B cell (primary cell): ENCODE measurements around the gene TPCN2. TPM values are rescaled to one million over a fixed set of nuclear protein-coding genes. Genes with fewer than 3 reads are reported as not detected.

Source experiments
- ATAC-seq: fragments of 200-7000 bp; cut with Tn5 transposase; one replicate; pipeline ENCODE4 v1.10.0; 2021; ENCODE audit warnings: low read depth, mild to moderate bottlenecking, moderate number of reproducible peaks, moderate library complexity
- CTCF ChIA-PET: fragments of 350-600 bp; sonication (Branson Sonifier 250); formaldehyde crosslinking; loops from one replicate; lab custom pipeline; 2021; ENCODE audit warnings: antibody characterized with exemption, inconsistent platforms; lab: Charles Lee
- POLR2A ChIA-PET: fragments of 350-600 bp; sonication (Branson Sonifier 250); formaldehyde crosslinking; loops from one replicate; lab custom pipeline; 2021; ENCODE audit warnings: antibody characterized with exemption; lab: Charles Lee
- DNase-seq: peaks from one replicate; pipeline ENCODE4 v3.0.0; 2013
- H2AFZ ChIP-seq: 2 replicates; pipeline ENCODE4 v1.6.1; 2012; ENCODE audit warnings: mild to moderate bottlenecking, low read depth, low read length; ENCODE audit not compliant: insufficient read depth, poor library complexity, severe bottlenecking
- H3K27ac ChIP-seq, 2 donors: 1 replicate in 1 of 2; 2 replicates in 1 of 2; pipeline ENCODE4 v1.5.1; 2012 to 2013; ENCODE audit warnings: low read length in 2 of 2, mild to moderate bottlenecking in 2 of 2, moderate library complexity in 1 of 2
- H3K27me3 ChIP-seq, 4 experiments: fragments of 200-600 bp in 1 of 4; sonication (generic) in 1 of 4; replicated peaks in 1 of 4; 1 replicate in 2 of 4; 2 replicates in 2 of 4; pipeline versions ENCODE4 v1.6.1 to v1.7.0; 2013 to 2016; ENCODE audit warnings: low read length in 3 of 4, mild to moderate bottlenecking in 2 of 4, mixed read lengths in 1 of 4, moderate library complexity in 1 of 4; ENCODE audit not compliant: insufficient read depth in 4 of 4, control insufficient read depth in 3 of 4; ENCODE audit errors: control extremely low read depth in 1 of 4
- H3K36me3 ChIP-seq, 2 experiments: replicated peaks in 1 of 2; 1 replicate in 1 of 2; 2 replicates in 1 of 2; pipeline versions ENCODE4 v1.6.1 to v1.7.1; 2013; ENCODE audit warnings: low read length in 1 of 2; ENCODE audit not compliant: insufficient read depth in 2 of 2, control insufficient read depth in 1 of 2; ENCODE audit errors: control extremely low read depth in 1 of 2, extremely low read depth in 1 of 2
- H3K4me1 ChIP-seq, 2 donors: fragments of 200-600 bp in 1 of 2; sonication (generic) in 1 of 2; 1 replicate in 1 of 2; 2 replicates in 1 of 2; pipeline versions ENCODE4 v1.5.1 to v1.6.1; 2013 to 2017; ENCODE audit warnings: low read length in 2 of 2; ENCODE audit not compliant: control insufficient read depth in 2 of 2, insufficient read depth in 2 of 2
- H3K4me2 ChIP-seq: replicated peaks from 2 replicates; pipeline ENCODE3; 2012; ENCODE audit warnings: mild to moderate bottlenecking, low read depth, low read length; ENCODE audit not compliant: poor library complexity, severe bottlenecking
- H3K4me3 ChIP-seq, 5 experiments: fragments of 200-600 bp in 1 of 5; sonication (generic) in 1 of 5; 1 replicate in 3 of 5; 2 replicates in 2 of 5; pipeline versions ENCODE4 v1.5.1 to v1.7.0; 2011 to 2016; ENCODE audit warnings: low read length in 4 of 5, mild to moderate bottlenecking in 4 of 5, low read depth in 2 of 5, control low read depth in 1 of 5, moderate library complexity in 1 of 5; ENCODE audit not compliant: insufficient read depth in 1 of 5; ENCODE audit errors: control extremely low read depth in 1 of 5, extremely low read depth in 1 of 5
- H3K79me2 ChIP-seq: fragments of 200-600 bp; sonication (generic); one replicate; pipeline ENCODE4 v1.6.0; 2016; ENCODE audit warnings: low read length; ENCODE audit not compliant: control insufficient read depth, insufficient read depth
- H3K9ac ChIP-seq: fragments of 200-600 bp; sonication (generic); 2 replicates; pipeline ENCODE4 v1.6.1; 2017; ENCODE audit warnings: mild to moderate bottlenecking, low read length, moderate library complexity
- H3K9me3 ChIP-seq, 3 donors: one replicate each; pipeline versions ENCODE4 v1.6.1 to v1.7.1; 2013; ENCODE audit warnings: low read length in 2 of 3; ENCODE audit not compliant: control insufficient read depth in 2 of 3, insufficient read depth in 1 of 3; ENCODE audit errors: control extremely low read depth in 1 of 3
- H4K20me1 ChIP-seq: 2 replicates; pipeline ENCODE4 v1.6.0; 2012; ENCODE audit warnings: mild to moderate bottlenecking, low read length; ENCODE audit not compliant: insufficient read depth, control insufficient read depth, poor library complexity, severe bottlenecking
- H3K27ac Mint-ChIP-seq: one replicate; pipeline ENCODE4 v1.8.0; 2021; ENCODE audit warnings: mixed read lengths
- H3K27me3 Mint-ChIP-seq: one replicate; pipeline ENCODE4 v1.8.0; 2021; ENCODE audit warnings: mixed read lengths
- H3K4me1 Mint-ChIP-seq: one replicate; pipeline ENCODE4 v1.8.0; 2021; ENCODE audit warnings: mixed read lengths
- H3K4me3 Mint-ChIP-seq: one replicate; pipeline ENCODE4 v1.8.0; 2021; ENCODE audit warnings: mixed read lengths
- H3K9me3 Mint-ChIP-seq: one replicate; pipeline ENCODE4 v1.8.0; 2022; ENCODE audit warnings: mixed read lengths; ENCODE audit not compliant: insufficient read depth
- CTCF ChIP-seq: fragments of 200-600 bp; IDR thresholded peaks from one replicate; pipeline ENCODE4 v1.8.0; 2022; ENCODE audit warnings: antibody characterized with exemption, mild to moderate bottlenecking
- EZH2 ChIP-seq: IDR thresholded peaks from 2 replicates; pipeline ENCODE4 v1.6.1; 2012; ENCODE audit warnings: borderline replicate concordance, low read depth, mild to moderate bottlenecking, moderate library complexity, low read length; ENCODE audit not compliant: insufficient read depth, poor library complexity, severe bottlenecking
- WGBS: methylation state at CpG from one replicate; pipeline ENCODE4 v1.1.5; 2013; ENCODE audit warnings: missing lambda C conversion rate; ENCODE audit not compliant: insufficient coverage; 5-methylcytosine and 5-hydroxymethylcytosine counted together
- intact Hi-C: fragments of 100-400 bp; cut with micrococcal nuclease; formaldehyde crosslinking; loops from one replicate; pipeline ENCODE4 v1.10.0; 2022
- polyA plus RNA-seq: library from polyadenylated mRNA; depleted of rRNA; stranded (reverse); fragments of >200 nt; gene quantifications from 2 replicates; pipeline ENCODE4 v1.2.3, GENCODE V29; 2012
- total RNA-seq, 2 donors: library from RNA; stranded (reverse); fragments of 120-200 nt in 1 of 2; gene quantifications; 1 replicate in 1 of 2; 2 replicates in 1 of 2; pipeline versions ENCODE4 v1.2.3 to v1.2.4, GENCODE V29; 2013 to 2022

Gene TPCN2
- total and polyA plus RNA-seq, 2 donors (not counting 1 experiment from before 2014, with no cell fraction given): 16.8 to 71.4 TPM

GRCh38 chr11:69097263-69097662, 48.5 kb downstream of the TPCN2 start:
- no peak overlapping the region for H3K4me2 ChIP-seq
- H3K9me3 ChIP-seq: peaks cover 0 to 5% (median 0%) of the 10 kb centered on the region in 3 donors
- no peak overlapping the region for H3K4me3 ChIP-seq
- CTCF ChIA-PET: no interaction called here
- H3K27ac Mint-ChIP-seq: no peak overlapping the region
- DNase-seq (no peak), ATAC-seq (no peak)
- H3K27me3 Mint-ChIP-seq: peaks cover 2% of the 10 kb centered on the region
- no peaks in the 10 kb centered on the region for H3K36me3 ChIP-seq
- TF ChIP-seq CTCF (no peak), EZH2 (no peak)
- peaks cover 2% of the 10 kb centered on the region for H3K4me1 Mint-ChIP-seq
- H3K9me3 Mint-ChIP-seq: no peaks in the 10 kb centered on the region
- no peak overlapping the region for H3K9ac ChIP-seq
- 40% methylated on average over 16 of the region's 16 CpGs for WGBS
- no peak overlapping the region for H3K4me3 Mint-ChIP-seq
- POLR2A ChIA-PET: no interaction called here
- no peak overlapping the region for H2AFZ ChIP-seq
- no peaks in the 10 kb centered on the region for H4K20me1 ChIP-seq
- H3K4me1 ChIP-seq: peaks cover 0 to 3% of the 10 kb centered on the region in 2 donors
- H3K27me3 ChIP-seq: peaks cover 0 to 8% (median 2%) of the 10 kb centered on the region in 4 experiments
- intact Hi-C loops: no loop called here
- H3K27ac ChIP-seq: no peak overlapping the region
- H3K79me2 ChIP-seq: no peaks in the 10 kb centered on the region

- no peak overlapping the region for H3K4me2 ChIP-seq
These were observed 50.4 kb downstream of the TPCN2 start for GRCh38 chr11:69099180-69099579.

More at GRCh38 chr11:69099180-69099579, 50.4 kb downstream of the TPCN2 start:
- no peak overlapping the region for H3K4me3 Mint-ChIP-seq
- no peak overlapping the region for H2AFZ ChIP-seq
- H3K9me3 ChIP-seq: peaks cover 0 to 5% (median 0%) of the 10 kb centered on the region in 3 donors
- no peak overlapping the region for H3K27ac Mint-ChIP-seq
- CTCF ChIA-PET: interaction anchor here (0.9 to 5.2 kb wide), 5 partner anchors 9 to 571 kb away, joined by 3 to 71 read pairs (median 3); no protein-coding TSS in a partner anchor
- H3K27me3 Mint-ChIP-seq: peaks cover 2% of the 10 kb centered on the region
- no peaks in the 10 kb centered on the region for H4K20me1 ChIP-seq
- POLR2A ChIA-PET: interaction anchor here (0.6 kb wide), 1 partner anchor 1270 kb away, joined by 3 read pairs; no protein-coding TSS in a partner anchor
- peaks cover 2% of the 10 kb centered on the region for H3K4me1 Mint-ChIP-seq
- intact Hi-C loops: no loop called here
- H3K36me3 ChIP-seq: no peaks in the 10 kb centered on the region
- H3K4me3 ChIP-seq: no peak overlapping the region
- ATAC-seq (no peak), DNase-seq (no peak)
- H3K4me1 ChIP-seq: peaks cover 0 to 3% of the 10 kb centered on the region in 2 donors
- H3K9me3 Mint-ChIP-seq: no peaks in the 10 kb centered on the region
- no peaks in the 10 kb centered on the region for H3K79me2 ChIP-seq
- no peak overlapping the region for H3K9ac ChIP-seq
- peaks cover 0 to 8% (median 2%) of the 10 kb centered on the region in 4 experiments for H3K27me3 ChIP-seq
- H3K27ac ChIP-seq: no peak overlapping the region
- WGBS: 16% methylated on average over 15 of the region's 17 CpGs
- no peak for TF ChIP-seq CTCF
- no peak for TF ChIP-seq EZH2
